Chondrocyte (in vitro differentiated cells): ENCODE data around the gene CTBP1. TPM values are rescaled to one million over a fixed set of nuclear protein-coding genes. Genes with fewer than 3 reads are reported as not detected.

Experiments used
- DNase-seq: peaks from one replicate; pipeline ENCODE4 v3.0.0; 2021; ENCODE audit warnings: mixed read lengths, low spot score
- H3K27ac Mint-ChIP-seq: one replicate; pipeline ENCODE4 v1.8.0; 2021; ENCODE audit warnings: mild to moderate bottlenecking, moderate library complexity, mixed read lengths; ENCODE audit not compliant: unreplicated experiment
- H3K27me3 Mint-ChIP-seq: 2 replicates; pipeline ENCODE4 v1.8.0; 2021; ENCODE audit warnings: low read depth, mixed read lengths
- H3K36me3 Mint-ChIP-seq: 2 replicates; pipeline ENCODE4 v1.8.0; 2021; ENCODE audit warnings: low read depth, mixed read lengths
- H3K4me1 Mint-ChIP-seq: 2 replicates; pipeline ENCODE4 v1.8.0; 2021; ENCODE audit warnings: low read depth, mild to moderate bottlenecking, mixed read lengths
- H3K4me3 Mint-ChIP-seq: one replicate; pipeline ENCODE4 v1.8.0; 2021; ENCODE audit warnings: mild to moderate bottlenecking, moderate library complexity, mixed read lengths; ENCODE audit not compliant: unreplicated experiment
- H3K9me3 Mint-ChIP-seq: 2 replicates; pipeline ENCODE4 v1.8.0; 2021; ENCODE audit warnings: low read depth, mixed read lengths
- CTCF ChIP-seq: fragments of 200-600 bp; sonication (generic); IDR thresholded peaks from 2 replicates; pipeline ENCODE4 v1.5.0; 2021; ENCODE audit warnings: antibody characterized with exemption, mild to moderate bottlenecking, moderate library complexity
- total RNA-seq: library from RNA; stranded (reverse); gene quantifications from 3 replicates; pipeline ENCODE4 v1.2.1, GENCODE V29; 2021

CTBP1 gene
- total RNA-seq, 1 donor from 2014 or later: 151 TPM

GRCh38 chr4:1289207-1290164, 40.6 kb upstream of the CTBP1 start, which contains the start of gene MAEA:
TSS of gene MAEA (plus strand) at chr4:1289891. CDS start at chr4:1289914, 23 bp downstream.
- Mint-ChIP-seq H3K4me1 (peaks cover 43% of the 10 kb centered on the region), H3K36me3 (no peaks in the 10 kb centered on the region), H3K9me3 (no peaks in the 10 kb centered on the region), H3K4me3 (peak within 1 kb of the TSS; percentile 94), H3K27me3 (no peaks in the 10 kb centered on the region), H3K27ac (peak within 1 kb of the TSS; percentile 87)
- peak; percentile 99 for DNase-seq
- no peak for TF ChIP-seq CTCF

DNA sequence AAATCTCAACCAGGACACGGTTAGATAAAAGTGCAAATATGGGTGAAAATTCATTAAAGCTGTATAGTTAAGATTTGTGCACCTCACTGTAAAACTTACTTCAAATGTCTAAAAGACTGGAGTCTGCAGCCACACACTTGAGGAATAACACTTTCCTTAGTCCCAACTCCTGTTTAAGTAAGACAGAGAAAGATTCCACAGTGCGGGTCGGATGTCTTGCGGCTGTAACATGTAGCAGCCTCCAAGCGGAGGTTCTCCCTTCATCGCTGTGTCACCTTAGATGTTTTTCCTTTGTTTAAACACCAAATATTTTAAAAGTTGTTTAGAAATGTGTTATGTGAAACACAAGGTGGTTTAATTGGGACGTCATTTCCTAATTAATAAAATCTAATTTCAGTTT, 39.9 kb upstream of the CTBP1 start:
- peak overlapping the region; percentile 87 for H3K27ac Mint-ChIP-seq
- H3K4me1 Mint-ChIP-seq: peaks cover 36% of the 10 kb centered on the region
- DNase-seq: no peak
- H3K9me3 Mint-ChIP-seq: no peaks in the 10 kb centered on the region
- H3K27me3 Mint-ChIP-seq: no peaks in the 10 kb centered on the region
- H3K36me3 Mint-ChIP-seq: no peaks in the 10 kb centered on the region
- H3K4me3 Mint-ChIP-seq: peak overlapping the region; percentile 94
- TF ChIP-seq CTCF: no peak

- Mint-ChIP-seq H3K4me1 (peaks cover 15% of the 10 kb centered on the region), H3K36me3 (no peaks in the 10 kb centered on the region), H3K9me3 (no peaks in the 10 kb centered on the region), H3K27ac (no peak overlapping the region), H3K4me3 (no peak overlapping the region), H3K27me3 (no peaks in the 10 kb centered on the region)
- DNase-seq: no peak
- peak; percentile 63 for TF ChIP-seq CTCF
Measured at GRCh38 chr4:1285790-1286553, 37.0 kb upstream of the CTBP1 start.

- no peak overlapping the region for H3K4me3 Mint-ChIP-seq
- H3K9me3 Mint-ChIP-seq: no peaks in the 10 kb centered on the region
- no peaks in the 10 kb centered on the region for H3K27me3 Mint-ChIP-seq
- H3K27ac Mint-ChIP-seq: no peak overlapping the region
- no peak for DNase-seq
- H3K4me1 Mint-ChIP-seq: peaks cover 9% of the 10 kb centered on the region
- H3K36me3 Mint-ChIP-seq: no peaks in the 10 kb centered on the region
- no peak for TF ChIP-seq CTCF
Measured at GRCh38 chr4:1285151-1285789, 36.3 kb upstream of the CTBP1 start.

DNA sequence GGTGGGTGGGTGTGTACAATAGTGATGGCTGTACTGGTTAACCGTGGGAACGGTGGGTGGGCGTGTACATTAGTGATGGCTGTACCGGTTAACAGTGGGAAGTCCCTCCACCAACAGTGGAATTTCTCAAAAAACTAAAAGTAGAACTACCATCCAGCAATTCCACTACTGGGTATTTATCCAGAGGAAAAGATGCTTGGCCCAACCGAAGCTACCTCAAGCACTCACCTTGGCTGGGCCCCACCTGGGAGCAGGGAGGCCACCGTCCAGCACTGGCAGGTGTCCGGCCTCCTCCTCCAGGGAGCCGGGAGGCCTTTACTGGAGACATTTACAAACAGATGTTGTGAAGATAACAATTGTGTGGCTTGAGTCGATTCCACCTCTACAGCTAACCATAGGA, 34.8 kb upstream of the CTBP1 start:
- Mint-ChIP-seq H3K36me3 (peaks cover 4% of the 10 kb centered on the region), H3K9me3 (no peaks in the 10 kb centered on the region), H3K27me3 (no peaks in the 10 kb centered on the region), H3K27ac (no peak overlapping the region), H3K4me3 (no peak overlapping the region), H3K4me1 (peaks cover 4% of the 10 kb centered on the region)
- TF ChIP-seq CTCF: no peak
- DNase-seq: no peak
